B cell (primary cell): Measurements from ENCODE around the gene OVOL3. TPM values are rescaled to one million over a fixed set of nuclear protein-coding genes. Genes with fewer than 3 reads are reported as not detected.

Source experiments
- ATAC-seq: fragments of 200-7000 bp; cut with Tn5 transposase; one replicate; pipeline ENCODE4 v1.10.0; 2021; ENCODE audit warnings: low read depth, mild to moderate bottlenecking, moderate number of reproducible peaks, moderate library complexity
- CTCF ChIA-PET: fragments of 350-600 bp; sonication (Branson Sonifier 250); formaldehyde crosslinking; loops from one replicate; lab custom pipeline; 2021; ENCODE audit warnings: antibody characterized with exemption, inconsistent platforms; lab: Charles Lee
- POLR2A ChIA-PET: fragments of 350-600 bp; sonication (Branson Sonifier 250); formaldehyde crosslinking; loops from one replicate; lab custom pipeline; 2021; ENCODE audit warnings: antibody characterized with exemption; lab: Charles Lee
- DNase-seq: peaks from one replicate; pipeline ENCODE4 v3.0.0; 2013
- H2AFZ ChIP-seq: 2 replicates; pipeline ENCODE4 v1.6.1; 2012; ENCODE audit warnings: mild to moderate bottlenecking, low read depth, low read length; ENCODE audit not compliant: insufficient read depth, poor library complexity, severe bottlenecking
- H3K27ac ChIP-seq, 2 donors: 1 replicate in 1 of 2; 2 replicates in 1 of 2; pipeline ENCODE4 v1.5.1; 2012 to 2013; ENCODE audit warnings: low read length in 2 of 2, mild to moderate bottlenecking in 2 of 2, moderate library complexity in 1 of 2
- H3K27me3 ChIP-seq, 4 experiments: fragments of 200-600 bp in 1 of 4; sonication (generic) in 1 of 4; replicated peaks in 1 of 4; 1 replicate in 2 of 4; 2 replicates in 2 of 4; pipeline versions ENCODE4 v1.6.1 to v1.7.0; 2013 to 2016; ENCODE audit warnings: low read length in 3 of 4, mild to moderate bottlenecking in 2 of 4, mixed read lengths in 1 of 4, moderate library complexity in 1 of 4; ENCODE audit not compliant: insufficient read depth in 4 of 4, control insufficient read depth in 3 of 4; ENCODE audit errors: control extremely low read depth in 1 of 4
- H3K36me3 ChIP-seq, 2 experiments: replicated peaks in 1 of 2; 1 replicate in 1 of 2; 2 replicates in 1 of 2; pipeline versions ENCODE4 v1.6.1 to v1.7.1; 2013; ENCODE audit warnings: low read length in 1 of 2; ENCODE audit not compliant: insufficient read depth in 2 of 2, control insufficient read depth in 1 of 2; ENCODE audit errors: control extremely low read depth in 1 of 2, extremely low read depth in 1 of 2
- H3K4me1 ChIP-seq, 2 donors: fragments of 200-600 bp in 1 of 2; sonication (generic) in 1 of 2; 1 replicate in 1 of 2; 2 replicates in 1 of 2; pipeline versions ENCODE4 v1.5.1 to v1.6.1; 2013 to 2017; ENCODE audit warnings: low read length in 2 of 2; ENCODE audit not compliant: control insufficient read depth in 2 of 2, insufficient read depth in 2 of 2
- H3K4me2 ChIP-seq: replicated peaks from 2 replicates; pipeline ENCODE3; 2012; ENCODE audit warnings: mild to moderate bottlenecking, low read depth, low read length; ENCODE audit not compliant: poor library complexity, severe bottlenecking
- H3K4me3 ChIP-seq, 5 experiments: fragments of 200-600 bp in 1 of 5; sonication (generic) in 1 of 5; 1 replicate in 3 of 5; 2 replicates in 2 of 5; pipeline versions ENCODE4 v1.5.1 to v1.7.0; 2011 to 2016; ENCODE audit warnings: low read length in 4 of 5, mild to moderate bottlenecking in 4 of 5, low read depth in 2 of 5, control low read depth in 1 of 5, moderate library complexity in 1 of 5; ENCODE audit not compliant: insufficient read depth in 1 of 5; ENCODE audit errors: control extremely low read depth in 1 of 5, extremely low read depth in 1 of 5
- H3K79me2 ChIP-seq: fragments of 200-600 bp; sonication (generic); one replicate; pipeline ENCODE4 v1.6.0; 2016; ENCODE audit warnings: low read length; ENCODE audit not compliant: control insufficient read depth, insufficient read depth
- H3K9ac ChIP-seq: fragments of 200-600 bp; sonication (generic); 2 replicates; pipeline ENCODE4 v1.6.1; 2017; ENCODE audit warnings: mild to moderate bottlenecking, low read length, moderate library complexity
- H3K9me3 ChIP-seq, 3 donors: one replicate each; pipeline versions ENCODE4 v1.6.1 to v1.7.1; 2013; ENCODE audit warnings: low read length in 2 of 3; ENCODE audit not compliant: control insufficient read depth in 2 of 3, insufficient read depth in 1 of 3; ENCODE audit errors: control extremely low read depth in 1 of 3
- H4K20me1 ChIP-seq: 2 replicates; pipeline ENCODE4 v1.6.0; 2012; ENCODE audit warnings: mild to moderate bottlenecking, low read length; ENCODE audit not compliant: insufficient read depth, control insufficient read depth, poor library complexity, severe bottlenecking
- H3K27ac Mint-ChIP-seq: one replicate; pipeline ENCODE4 v1.8.0; 2021; ENCODE audit warnings: mixed read lengths
- H3K27me3 Mint-ChIP-seq: one replicate; pipeline ENCODE4 v1.8.0; 2021; ENCODE audit warnings: mixed read lengths
- H3K4me1 Mint-ChIP-seq: one replicate; pipeline ENCODE4 v1.8.0; 2021; ENCODE audit warnings: mixed read lengths
- H3K4me3 Mint-ChIP-seq: one replicate; pipeline ENCODE4 v1.8.0; 2021; ENCODE audit warnings: mixed read lengths
- H3K9me3 Mint-ChIP-seq: one replicate; pipeline ENCODE4 v1.8.0; 2022; ENCODE audit warnings: mixed read lengths; ENCODE audit not compliant: insufficient read depth
- EZH2 ChIP-seq: IDR thresholded peaks from 2 replicates; pipeline ENCODE4 v1.6.1; 2012; ENCODE audit warnings: borderline replicate concordance, low read depth, mild to moderate bottlenecking, moderate library complexity, low read length; ENCODE audit not compliant: insufficient read depth, poor library complexity, severe bottlenecking
- WGBS: methylation state at CpG from one replicate; pipeline ENCODE4 v1.1.5; 2013; ENCODE audit warnings: missing lambda C conversion rate; ENCODE audit not compliant: insufficient coverage; 5-methylcytosine and 5-hydroxymethylcytosine counted together
- intact Hi-C: fragments of 100-400 bp; cut with micrococcal nuclease; formaldehyde crosslinking; loops from one replicate; pipeline ENCODE4 v1.10.0; 2022
- polyA plus RNA-seq: library from polyadenylated mRNA; depleted of rRNA; stranded (reverse); fragments of >200 nt; gene quantifications from 2 replicates; pipeline ENCODE4 v1.2.3, GENCODE V29; 2012
- total RNA-seq, 2 donors: library from RNA; stranded (reverse); fragments of 120-200 nt in 1 of 2; gene quantifications; 1 replicate in 1 of 2; 2 replicates in 1 of 2; pipeline versions ENCODE4 v1.2.3 to v1.2.4, GENCODE V29; 2013 to 2022
- TF ChIP-seq, protein P1 (sequence below): fragments of 200-600 bp; IDR thresholded peaks from one replicate; pipeline ENCODE4 v1.8.0; 2022; ENCODE audit warnings: antibody characterized with exemption, mild to moderate bottlenecking

The OVOL3 gene
- total and polyA plus RNA-seq, 2 donors (not counting 1 experiment from before 2014, with no cell fraction given) = not detected

- Histone ChIP-seq H3K27me3 (no peaks in the 10 kb centered on the region), H4K20me1 (peaks cover 19% of the 10 kb centered on the region), H3K9me3 (no peaks in the 10 kb centered on the region), H3K36me3 (peaks cover 0 to 56% of the 10 kb centered on the region in 2 experiments), H2AFZ (no peak overlapping the region), H3K9ac (no peak overlapping the region), H3K79me2 (peaks cover 47% of the 10 kb centered on the region), H3K4me3 (no peak overlapping the region), H3K4me2 (no peak overlapping the region), H3K4me1 (peaks cover 5 to 9% of the 10 kb centered on the region in 2 donors), H3K27ac (no peak overlapping the region)
- H3K27ac Mint-ChIP-seq = no peak overlapping the region
- no peaks in the 10 kb centered on the region for H3K27me3 Mint-ChIP-seq
- peaks cover 14% of the 10 kb centered on the region for H3K4me1 Mint-ChIP-seq
- CTCF ChIA-PET = no interaction called here
- ATAC-seq (no peak), DNase-seq (no peak)
- no peaks in the 10 kb centered on the region for H3K9me3 Mint-ChIP-seq
- POLR2A ChIA-PET = no interaction called here
- intact Hi-C loops = no loop called here
- WGBS = 97% methylated on average over 18 of the region's 18 CpGs
- TF ChIP-seq, protein P1, sequence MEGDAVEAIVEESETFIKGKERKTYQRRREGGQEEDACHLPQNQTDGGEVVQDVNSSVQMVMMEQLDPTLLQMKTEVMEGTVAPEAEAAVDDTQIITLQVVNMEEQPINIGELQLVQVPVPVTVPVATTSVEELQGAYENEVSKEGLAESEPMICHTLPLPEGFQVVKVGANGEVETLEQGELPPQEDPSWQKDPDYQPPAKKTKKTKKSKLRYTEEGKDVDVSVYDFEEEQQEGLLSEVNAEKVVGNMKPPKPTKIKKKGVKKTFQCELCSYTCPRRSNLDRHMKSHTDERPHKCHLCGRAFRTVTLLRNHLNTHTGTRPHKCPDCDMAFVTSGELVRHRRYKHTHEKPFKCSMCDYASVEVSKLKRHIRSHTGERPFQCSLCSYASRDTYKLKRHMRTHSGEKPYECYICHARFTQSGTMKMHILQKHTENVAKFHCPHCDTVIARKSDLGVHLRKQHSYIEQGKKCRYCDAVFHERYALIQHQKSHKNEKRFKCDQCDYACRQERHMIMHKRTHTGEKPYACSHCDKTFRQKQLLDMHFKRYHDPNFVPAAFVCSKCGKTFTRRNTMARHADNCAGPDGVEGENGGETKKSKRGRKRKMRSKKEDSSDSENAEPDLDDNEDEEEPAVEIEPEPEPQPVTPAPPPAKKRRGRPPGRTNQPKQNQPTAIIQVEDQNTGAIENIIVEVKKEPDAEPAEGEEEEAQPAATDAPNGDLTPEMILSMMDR = no peak
- no peak for TF ChIP-seq EZH2
- H3K4me3 Mint-ChIP-seq = no peak overlapping the region
These were observed 10.0 kb downstream of the OVOL3 start for GRCh38 chr19:36120984-36121358.

GRCh38 chr19:36121486-36122124 is 10.7 kb downstream of the OVOL3 start:
- TF ChIP-seq, protein P1 = no peak
- TF ChIP-seq EZH2 = no peak
- no peak for ATAC-seq
- Mint-ChIP-seq H3K9me3 (no peaks in the 10 kb centered on the region), H3K27me3 (no peaks in the 10 kb centered on the region), H3K4me1 (peaks cover 9% of the 10 kb centered on the region), H3K4me3 (no peak overlapping the region), H3K27ac (no peak overlapping the region)
- Histone ChIP-seq H3K4me3 (no peak overlapping the region), H3K27me3 (no peaks in the 10 kb centered on the region), H3K79me2 (peaks cover 40% of the 10 kb centered on the region), H2AFZ (no peak overlapping the region), H3K4me2 (no peak overlapping the region), H3K27ac (no peak overlapping the region), H3K4me1 (peaks cover 0 to 2% of the 10 kb centered on the region in 2 donors), H3K9me3 (no peaks in the 10 kb centered on the region), H3K36me3 (peaks cover 0 to 56% of the 10 kb centered on the region in 2 experiments), H4K20me1 (peaks cover 19% of the 10 kb centered on the region), H3K9ac (no peak overlapping the region)
- ChIA-PET CTCF (no interaction called here), POLR2A (no interaction called here)
- DNase-seq = no peak
- WGBS = 94% methylated on average over 48 of the region's 49 CpGs
- intact Hi-C loops = no loop called here
